PC-3 (cell line): ENCODE data around the gene EXOSC3.

Experiments
- EZH2 ChIP-seq: fragments of 300-600 bp; sonication (generic); IDR thresholded peaks from one replicate; pipeline ENCODE4 v1.6.1; 2017; ENCODE audit warnings: antibody characterized with exemption, mild to moderate bottlenecking, low read length; ENCODE audit not compliant: unreplicated experiment
- EZH2phosphoT487 ChIP-seq: fragments of 300-600 bp; sonication (generic); IDR thresholded peaks from 2 replicates; pipeline ENCODE4 v1.6.1; 2018; ENCODE audit warnings: mild to moderate bottlenecking, antibody characterized with exemption, low read length, borderline replicate concordance
- TF ChIP-seq, protein P1 (sequence below): fragments of 300-600 bp; sonication (generic); conservative IDR thresholded peaks from 2 replicates; pipeline ENCODE4 v1.5.1; 2017; ENCODE audit warnings: antibody characterized with exemption, low read depth, mild to moderate bottlenecking, low read length

DNA sequence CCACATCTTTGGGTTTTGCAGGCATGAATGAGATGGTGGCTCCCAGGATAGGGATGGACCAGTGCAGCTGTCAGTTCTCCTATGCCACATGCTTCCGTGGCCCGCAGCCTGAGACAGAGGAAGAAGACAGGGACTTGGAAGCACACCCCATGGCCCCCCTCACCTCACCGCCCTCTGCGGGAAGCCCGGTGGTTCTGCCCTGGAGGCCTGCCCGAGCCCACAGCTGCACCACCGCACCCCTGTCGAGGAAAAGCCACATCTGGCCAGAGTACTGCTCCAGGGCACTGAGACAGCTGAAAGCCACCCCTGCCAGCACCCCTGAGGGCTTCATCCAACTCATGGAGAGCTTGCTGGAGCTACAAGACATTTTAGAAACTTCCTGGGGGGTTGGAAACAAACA lies 38.9 kb downstream of the EXOSC3 start:
- TF ChIP-seq, protein P1, sequence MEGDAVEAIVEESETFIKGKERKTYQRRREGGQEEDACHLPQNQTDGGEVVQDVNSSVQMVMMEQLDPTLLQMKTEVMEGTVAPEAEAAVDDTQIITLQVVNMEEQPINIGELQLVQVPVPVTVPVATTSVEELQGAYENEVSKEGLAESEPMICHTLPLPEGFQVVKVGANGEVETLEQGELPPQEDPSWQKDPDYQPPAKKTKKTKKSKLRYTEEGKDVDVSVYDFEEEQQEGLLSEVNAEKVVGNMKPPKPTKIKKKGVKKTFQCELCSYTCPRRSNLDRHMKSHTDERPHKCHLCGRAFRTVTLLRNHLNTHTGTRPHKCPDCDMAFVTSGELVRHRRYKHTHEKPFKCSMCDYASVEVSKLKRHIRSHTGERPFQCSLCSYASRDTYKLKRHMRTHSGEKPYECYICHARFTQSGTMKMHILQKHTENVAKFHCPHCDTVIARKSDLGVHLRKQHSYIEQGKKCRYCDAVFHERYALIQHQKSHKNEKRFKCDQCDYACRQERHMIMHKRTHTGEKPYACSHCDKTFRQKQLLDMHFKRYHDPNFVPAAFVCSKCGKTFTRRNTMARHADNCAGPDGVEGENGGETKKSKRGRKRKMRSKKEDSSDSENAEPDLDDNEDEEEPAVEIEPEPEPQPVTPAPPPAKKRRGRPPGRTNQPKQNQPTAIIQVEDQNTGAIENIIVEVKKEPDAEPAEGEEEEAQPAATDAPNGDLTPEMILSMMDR, result no peak
- TF ChIP-seq EZH2phosphoT487 (no peak), EZH2 (no peak)
